CD4-positive, alpha-beta T cell treated with Interleukin-4 for 4 hours (primary cell): ENCODE results near the gene C11orf98.
A peak's percentile ranks its signal among the peaks of the same experiment; 100 is the strongest.
"Not testable (repeated sequence)": the region's sequence is repeated elsewhere in the genome, so short reads cannot be mapped to it uniquely, and the experiment has no call there.

Experiments used
- DNase-seq: peaks from one replicate; pipeline ENCODE4 v3.0.0-alpha.2; 2020

The C11orf98 gene

DNA sequence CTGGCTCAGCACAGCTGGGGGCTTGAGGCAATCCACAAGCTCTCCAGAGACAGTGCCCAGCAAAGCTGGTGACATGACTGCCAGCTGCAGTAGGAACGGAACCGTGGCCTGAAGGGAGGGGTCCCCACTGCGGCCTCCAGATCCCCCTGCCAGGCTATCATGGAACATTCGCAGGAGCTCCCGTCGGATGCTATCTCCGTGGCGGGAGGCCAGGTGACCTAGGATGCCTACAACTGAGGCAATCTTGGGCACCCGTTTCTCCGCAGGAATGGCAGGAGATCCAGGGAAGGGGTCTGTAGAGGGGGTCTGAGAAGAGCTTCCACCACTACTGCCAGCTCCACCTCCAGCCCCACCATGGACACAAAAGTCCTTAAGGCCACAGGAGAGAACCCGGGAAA lies 16.0 kb downstream of the C11orf98 start:
- DNase-seq: no peak

- DNase-seq: no peak
These were observed 16.6 kb downstream of the C11orf98 start for GRCh38 chr11:62648185-62648966.

DNA sequence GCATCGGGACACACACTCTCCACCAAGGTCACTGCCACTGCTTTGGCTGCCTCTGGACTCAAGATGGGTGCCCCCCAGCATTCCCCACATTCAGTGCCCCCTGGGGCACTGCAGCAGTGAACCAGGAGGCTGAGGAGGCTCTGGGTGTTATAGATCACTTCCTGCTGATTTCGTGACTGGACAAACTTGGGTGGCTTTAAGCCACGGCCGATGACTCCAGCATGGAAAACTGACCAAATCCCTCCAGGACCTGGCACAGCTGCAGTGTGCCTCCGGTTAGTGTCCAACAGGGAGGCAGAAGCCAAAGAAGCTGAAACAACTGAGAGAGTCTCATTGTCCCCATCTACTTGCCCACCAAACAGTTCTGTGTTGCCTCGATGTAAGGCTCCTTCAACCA lies 17.4 kb downstream of the C11orf98 start:
- DNase-seq: no peak

DNA sequence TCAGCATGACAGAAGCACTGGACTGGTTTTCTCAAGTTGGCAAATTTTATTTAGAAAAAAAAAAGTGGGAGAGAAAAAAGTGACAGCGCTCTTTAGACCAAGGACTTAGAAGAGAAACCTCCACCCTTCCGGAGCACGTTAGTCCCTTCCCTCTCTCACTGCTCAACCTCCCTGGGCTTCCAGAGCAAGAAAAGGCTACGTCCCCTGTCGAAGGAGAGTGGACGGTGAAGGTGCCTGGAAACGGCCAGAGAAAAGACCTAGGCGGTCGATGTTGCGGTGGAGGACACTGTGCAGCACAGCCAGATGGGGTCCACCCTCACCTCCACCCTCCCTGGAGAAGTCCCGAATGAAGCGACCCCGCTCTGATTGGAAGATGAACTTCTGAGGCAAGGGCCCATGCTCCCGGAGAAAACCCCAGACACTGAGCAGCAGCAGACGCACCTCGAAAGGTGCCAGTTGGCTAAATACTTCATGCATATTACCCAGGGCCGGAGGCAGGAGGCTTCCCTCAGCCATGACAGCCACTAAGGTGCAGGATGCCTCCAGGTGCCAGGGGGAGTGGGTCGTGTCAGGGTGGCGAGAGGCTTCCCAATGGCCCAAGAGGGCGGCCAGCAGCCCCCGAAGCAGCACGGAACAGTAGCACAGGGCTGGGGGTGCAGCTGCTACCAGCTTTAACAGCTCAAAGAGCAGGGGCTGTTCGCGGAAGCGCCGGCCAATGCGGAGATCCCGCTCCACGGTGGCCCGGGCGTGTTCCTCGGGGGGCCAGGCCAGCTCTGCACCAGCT lies 18.0 kb downstream of the C11orf98 start:
- no peak for DNase-seq

- DNase-seq: peak; percentile 98
These were observed 18.8 kb downstream of the C11orf98 start, which contains the start of gene GANAB for GRCh38 chr11:62645946-62646824. TSS of gene GANAB (minus strand) at chr11:62646613. CDS start at chr11:62646599, 14 bp downstream.

GRCh38 chr11:62645671-62645945 lies 19.4 kb downstream of the C11orf98 start:
- no peak for DNase-seq

DNA sequence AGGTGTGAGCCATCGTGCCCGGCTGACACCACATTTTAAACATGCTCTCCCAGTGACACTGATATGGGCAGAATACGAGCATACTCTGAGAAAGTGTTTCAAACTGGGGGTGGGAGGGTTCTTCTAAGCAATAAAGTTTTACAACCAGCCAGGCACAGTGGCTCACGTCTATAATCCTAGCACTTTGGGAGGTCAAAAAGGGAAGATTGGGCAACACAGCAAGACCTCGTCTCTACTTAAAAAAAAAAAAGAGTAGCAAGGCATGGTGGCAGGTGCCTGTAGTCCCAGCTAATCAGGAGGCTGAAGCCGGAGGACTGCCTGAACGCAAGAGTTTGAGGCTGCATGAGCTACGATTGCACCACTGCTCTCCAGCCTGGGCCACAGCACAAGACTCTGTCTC lies 20.8 kb downstream of the C11orf98 start:
- DNase-seq: no peak

GRCh38 chr11:62632492-62632891 lies 32.5 kb downstream of the C11orf98 start:
- no peak for DNase-seq

DNA sequence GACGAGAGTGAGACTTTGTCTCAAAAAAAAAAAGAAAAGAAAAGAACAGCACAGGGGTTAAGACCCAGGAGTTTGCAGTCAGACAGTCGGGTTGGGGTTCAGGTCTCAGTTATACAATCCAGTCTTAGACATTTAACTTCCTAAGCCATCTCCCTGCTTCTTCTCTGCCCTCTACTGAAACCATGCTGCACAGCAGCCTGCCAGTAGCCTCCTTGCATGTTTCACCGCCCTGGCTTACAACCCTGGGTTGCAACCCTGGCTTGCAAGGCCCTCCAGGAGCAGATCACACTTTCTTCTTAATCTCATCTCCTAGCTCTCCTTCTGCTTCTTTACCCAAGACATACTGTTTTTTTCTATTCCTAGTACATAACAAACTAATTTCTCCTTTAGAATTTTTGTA lies 37.3 kb downstream of the C11orf98 start:
- DNase-seq: no peak

DNA sequence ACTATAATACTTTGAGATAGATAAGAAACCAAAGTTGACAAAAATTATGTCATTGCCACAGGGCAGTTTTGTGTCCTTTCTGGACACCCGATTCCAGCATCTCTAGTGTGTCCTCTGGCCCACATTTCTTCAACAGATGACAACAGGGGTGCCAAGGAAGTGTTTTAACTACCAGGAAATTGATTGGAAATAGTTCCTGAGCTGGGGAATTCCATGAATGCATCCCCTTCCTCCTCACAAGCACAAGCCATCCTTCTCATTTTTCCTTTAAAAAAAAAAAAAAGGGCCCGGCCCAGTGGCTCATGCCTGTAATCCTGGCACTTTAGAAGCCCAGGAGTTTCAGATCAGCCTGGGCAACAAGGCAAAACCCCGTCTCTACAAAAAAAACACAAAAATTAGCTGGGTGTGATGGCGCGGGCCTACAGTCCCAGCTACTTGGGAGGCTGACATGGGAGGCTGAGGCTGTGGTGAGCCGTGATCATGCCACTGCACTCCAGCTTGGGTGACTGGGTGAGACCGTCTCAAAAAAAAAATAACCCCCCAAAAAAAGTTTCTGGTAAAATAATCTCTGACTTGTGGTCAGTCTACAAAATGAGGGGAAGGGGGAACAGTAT lies 42.4 kb downstream of the C11orf98 start:
- DNase-seq: no peak

GRCh38 chr11:62621567-62622470 lies 43.2 kb downstream of the C11orf98 start, which contains the start of gene B3GAT3:
TSS of gene B3GAT3 (minus strand) at chr11:62621986. CDS start at chr11:62621947, 39 bp downstream.
- DNase-seq: peak; percentile 97

DNA sequence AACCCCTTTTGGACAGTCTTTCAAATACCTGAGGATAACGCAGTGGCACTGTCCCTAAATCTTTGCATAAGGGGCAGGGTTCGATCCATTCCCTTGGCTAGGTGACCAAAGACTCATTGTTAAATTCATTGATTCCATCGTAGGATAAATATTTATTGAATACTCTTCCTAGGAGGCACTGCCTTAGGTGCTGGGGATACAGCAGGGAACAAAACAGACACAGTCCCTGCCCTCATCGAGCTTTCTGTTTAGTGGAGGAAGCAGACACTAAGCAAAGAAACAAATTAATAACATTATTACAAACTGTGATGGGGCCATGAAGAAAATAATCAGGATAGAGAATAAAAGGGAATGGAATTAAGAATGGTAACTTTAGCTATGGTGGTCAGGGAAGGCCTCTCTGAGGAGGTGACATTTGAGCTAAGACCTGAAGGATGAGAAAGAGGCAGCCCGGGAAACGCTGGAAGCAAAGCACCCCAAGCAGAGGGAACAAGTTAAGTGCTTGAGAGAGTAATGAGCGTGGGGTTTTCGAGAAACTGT lies 43.9 kb downstream of the C11orf98 start:
- no peak for DNase-seq

- not testable (repeated sequence) for DNase-seq
These were observed 48.1 kb downstream of the C11orf98 start for GRCh38 chr11:62616957-62617356.

- DNase-seq: no peak
These were observed 49.5 kb downstream of the C11orf98 start for GRCh38 chr11:62615521-62615920.

GRCh38 chr11:62614275-62614674 lies 50.7 kb downstream of the C11orf98 start:
- no peak for DNase-seq

DNA sequence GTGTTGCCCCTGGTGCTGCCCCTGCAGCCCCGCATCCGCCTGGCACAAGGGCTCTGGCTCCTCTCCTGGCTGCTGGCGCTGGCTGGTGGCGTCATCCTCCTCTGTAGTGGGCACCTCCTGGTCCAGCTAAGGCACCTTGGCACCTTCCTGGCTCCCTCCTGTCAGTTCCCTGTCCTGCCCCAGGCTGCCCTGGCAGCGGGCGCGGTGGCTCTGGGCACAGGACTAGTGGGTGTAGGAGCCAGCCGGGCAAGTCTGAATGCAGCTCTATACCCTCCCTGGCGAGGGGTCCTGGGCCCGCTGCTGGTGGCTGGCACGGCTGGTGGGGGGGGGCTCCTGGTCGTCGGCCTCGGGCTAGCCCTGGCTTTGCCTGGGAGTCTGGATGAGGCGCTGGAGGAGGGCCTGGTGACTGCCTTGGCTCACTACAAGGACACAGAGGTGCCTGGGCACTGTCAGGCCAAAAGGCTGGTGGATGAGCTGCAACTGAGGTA lies 51.7 kb downstream of the C11orf98 start:
- DNase-seq: no peak
